Measurements from ENCODE around the gene ADCY10. TPM values are rescaled to one million over a fixed set of nuclear protein-coding genes. Genes with fewer than 3 reads are reported as not detected.

ADCY10 gene
- total and polyA plus RNA-seq, 2 donors (not counting 1 experiment from before 2014, with no cell fraction given), result 0.09 to 0.17 TPM

DNA sequence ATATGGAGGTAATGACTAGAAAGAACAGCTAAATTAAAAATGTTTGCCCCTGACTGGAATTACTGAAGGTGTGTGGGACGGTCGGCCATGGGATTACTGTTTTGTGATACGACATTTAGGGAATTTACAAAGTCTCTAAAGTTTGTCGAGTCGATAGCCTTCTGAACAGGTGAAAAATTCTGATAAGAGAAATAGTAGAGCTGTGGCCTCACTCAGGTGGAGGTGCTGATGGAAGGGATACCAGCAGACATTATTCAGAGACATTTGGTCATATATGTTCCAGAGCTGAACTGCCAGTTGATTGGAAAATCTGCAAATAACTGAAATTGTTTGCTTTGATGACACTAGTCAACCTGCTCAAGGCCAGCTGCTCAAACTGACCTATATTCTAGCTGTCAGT lies 71.1 kb downstream of the ADCY10 start:
- Histone ChIP-seq H3K27me3 (ENCODE audit: control insufficient read depth, insufficient read depth, low read length) (no peaks in the 10 kb centered on the region), H3K27ac (ENCODE audit: insufficient read depth, low read length) (no peak overlapping the region), H3K36me3 (ENCODE audit: control insufficient read depth, insufficient read depth, low read length) (no peaks in the 10 kb centered on the region), H3K4me1 (ENCODE audit: control insufficient read depth, extremely low read depth, insufficient read depth, low read length) (no peaks in the 10 kb centered on the region), H3K4me3 (replicated peaks in 1 of 4; ENCODE audit: control extremely low read depth in 1 of 4, insufficient read depth in 1 of 4, low read depth in 3 of 4, low read length in 4 of 4) (no peak overlapping the region), H3K9me3 (ENCODE audit: control insufficient read depth, insufficient read depth, low read depth, low read length) (no peaks in the 10 kb centered on the region), H3K79me2 (ENCODE audit: control insufficient read depth, insufficient read depth, low read length) (no peaks in the 10 kb centered on the region), H4K20me1 (ENCODE audit: control insufficient read depth, extremely low read depth, insufficient read depth, low read length) (no peaks in the 10 kb centered on the region), H3K9ac (ENCODE audit: insufficient read depth, low read length) (no peak overlapping the region), H2AFZ (ENCODE audit: low read length) (no peak overlapping the region), H3K4me2 (ENCODE audit: extremely low read depth, insufficient read depth, low read length) (no peak overlapping the region)
- no peak for TF ChIP-seq EZH2 (IDR thresholded peaks at IDR 0.05; ENCODE audit: low read length, missing control alignments)
- TF ChIP-seq, protein P1, sequence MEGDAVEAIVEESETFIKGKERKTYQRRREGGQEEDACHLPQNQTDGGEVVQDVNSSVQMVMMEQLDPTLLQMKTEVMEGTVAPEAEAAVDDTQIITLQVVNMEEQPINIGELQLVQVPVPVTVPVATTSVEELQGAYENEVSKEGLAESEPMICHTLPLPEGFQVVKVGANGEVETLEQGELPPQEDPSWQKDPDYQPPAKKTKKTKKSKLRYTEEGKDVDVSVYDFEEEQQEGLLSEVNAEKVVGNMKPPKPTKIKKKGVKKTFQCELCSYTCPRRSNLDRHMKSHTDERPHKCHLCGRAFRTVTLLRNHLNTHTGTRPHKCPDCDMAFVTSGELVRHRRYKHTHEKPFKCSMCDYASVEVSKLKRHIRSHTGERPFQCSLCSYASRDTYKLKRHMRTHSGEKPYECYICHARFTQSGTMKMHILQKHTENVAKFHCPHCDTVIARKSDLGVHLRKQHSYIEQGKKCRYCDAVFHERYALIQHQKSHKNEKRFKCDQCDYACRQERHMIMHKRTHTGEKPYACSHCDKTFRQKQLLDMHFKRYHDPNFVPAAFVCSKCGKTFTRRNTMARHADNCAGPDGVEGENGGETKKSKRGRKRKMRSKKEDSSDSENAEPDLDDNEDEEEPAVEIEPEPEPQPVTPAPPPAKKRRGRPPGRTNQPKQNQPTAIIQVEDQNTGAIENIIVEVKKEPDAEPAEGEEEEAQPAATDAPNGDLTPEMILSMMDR (conservative IDR thresholded peaks at IDR 0.05 in 1 of 2, IDR thresholded peaks at IDR 0.05 in 1 of 2; ENCODE audit: low read depth in 1 of 2, low read length in 2 of 2), result no peak
- DNase-seq (ENCODE audit: low read depth in 2 of 2), result no peak

DNA sequence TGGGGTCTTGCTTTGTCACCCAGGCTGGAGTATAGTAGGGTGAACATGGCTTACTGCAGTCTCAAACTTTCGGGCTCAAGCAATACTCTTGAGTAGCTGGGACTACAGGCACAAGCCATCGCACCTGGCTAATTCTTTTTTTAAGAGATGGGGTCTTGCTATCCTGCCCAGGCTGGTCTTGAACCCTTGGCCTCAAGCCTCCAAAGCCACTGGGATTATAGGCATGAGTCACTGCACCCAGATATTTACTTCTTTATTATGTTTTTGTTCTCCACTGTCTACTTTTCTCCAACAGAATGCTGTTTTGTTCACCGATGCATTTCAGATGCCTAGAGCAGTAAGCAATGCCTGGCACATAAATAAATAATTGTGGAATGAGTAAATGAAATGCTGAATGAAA lies 72.4 kb downstream of the ADCY10 start:
- Histone ChIP-seq H3K4me2 (ENCODE audit: extremely low read depth, insufficient read depth, low read length) (no peak overlapping the region), H3K4me1 (ENCODE audit: control insufficient read depth, extremely low read depth, insufficient read depth, low read length) (no peaks in the 10 kb centered on the region), H3K9me3 (ENCODE audit: control insufficient read depth, insufficient read depth, low read depth, low read length) (no peaks in the 10 kb centered on the region), H3K27ac (ENCODE audit: insufficient read depth, low read length) (no peak overlapping the region), H3K4me3 (replicated peaks in 1 of 4; ENCODE audit: control extremely low read depth in 1 of 4, insufficient read depth in 1 of 4, low read depth in 3 of 4, low read length in 4 of 4) (no peak overlapping the region), H3K9ac (ENCODE audit: insufficient read depth, low read length) (no peak overlapping the region), H2AFZ (ENCODE audit: low read length) (no peak overlapping the region), H4K20me1 (ENCODE audit: control insufficient read depth, extremely low read depth, insufficient read depth, low read length) (no peaks in the 10 kb centered on the region), H3K27me3 (ENCODE audit: control insufficient read depth, insufficient read depth, low read length) (no peaks in the 10 kb centered on the region), H3K79me2 (ENCODE audit: control insufficient read depth, insufficient read depth, low read length) (no peaks in the 10 kb centered on the region), H3K36me3 (ENCODE audit: control insufficient read depth, insufficient read depth, low read length) (no peaks in the 10 kb centered on the region)
- DNase-seq (ENCODE audit: low read depth in 2 of 2), result no peak
- TF ChIP-seq, protein P1 (conservative IDR thresholded peaks at IDR 0.05 in 1 of 2, IDR thresholded peaks at IDR 0.05 in 1 of 2; ENCODE audit: low read depth in 1 of 2, low read length in 2 of 2), result no peak
- TF ChIP-seq EZH2 (IDR thresholded peaks at IDR 0.05; ENCODE audit: low read length, missing control alignments), result no peak

DNA sequence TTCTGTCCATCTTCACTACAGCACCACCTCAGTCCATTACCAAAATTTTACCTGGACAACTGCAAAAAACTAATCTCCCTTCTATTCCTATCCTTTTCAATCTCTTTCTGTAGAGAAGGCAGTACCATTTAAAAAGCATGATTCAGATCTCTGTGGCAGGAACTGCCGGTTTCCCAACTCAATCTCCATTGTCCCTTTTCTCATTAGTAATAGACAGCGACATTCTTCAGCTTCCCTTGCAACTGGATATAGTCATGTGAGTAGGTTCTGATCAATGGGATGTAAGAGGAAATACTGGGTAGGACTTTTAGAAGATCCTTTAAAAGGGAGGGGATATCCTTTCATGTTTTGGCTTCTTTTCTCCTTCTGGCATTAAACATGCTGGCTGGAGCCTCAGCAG lies 74.9 kb downstream of the ADCY10 start:
- Histone ChIP-seq H3K9ac (ENCODE audit: insufficient read depth, low read length) (no peak overlapping the region), H3K9me3 (ENCODE audit: control insufficient read depth, insufficient read depth, low read depth, low read length) (no peaks in the 10 kb centered on the region), H3K4me2 (ENCODE audit: extremely low read depth, insufficient read depth, low read length) (no peak overlapping the region), H3K27ac (ENCODE audit: insufficient read depth, low read length) (no peak overlapping the region), H3K27me3 (ENCODE audit: control insufficient read depth, insufficient read depth, low read length) (no peaks in the 10 kb centered on the region), H2AFZ (ENCODE audit: low read length) (no peak overlapping the region), H3K36me3 (ENCODE audit: control insufficient read depth, insufficient read depth, low read length) (no peaks in the 10 kb centered on the region), H3K4me1 (ENCODE audit: control insufficient read depth, extremely low read depth, insufficient read depth, low read length) (no peaks in the 10 kb centered on the region), H3K4me3 (replicated peaks in 1 of 4; ENCODE audit: control extremely low read depth in 1 of 4, insufficient read depth in 1 of 4, low read depth in 3 of 4, low read length in 4 of 4) (no peak overlapping the region), H3K79me2 (ENCODE audit: control insufficient read depth, insufficient read depth, low read length) (no peaks in the 10 kb centered on the region), H4K20me1 (ENCODE audit: control insufficient read depth, extremely low read depth, insufficient read depth, low read length) (no peaks in the 10 kb centered on the region)
- TF ChIP-seq, protein P1 (conservative IDR thresholded peaks at IDR 0.05 in 1 of 2, IDR thresholded peaks at IDR 0.05 in 1 of 2; ENCODE audit: low read depth in 1 of 2, low read length in 2 of 2), result no peak
- no peak for TF ChIP-seq EZH2 (IDR thresholded peaks at IDR 0.05; ENCODE audit: low read length, missing control alignments)
- no peak for DNase-seq (ENCODE audit: low read depth in 2 of 2)

Measured in fibroblast of lung (primary cell).